ENCODE data around the gene MBD5.
"Not testable (repeated sequence)": the region's sequence is repeated elsewhere in the genome, so short reads cannot be mapped to it uniquely, and the experiment has no call there.

MBD5 gene

GRCh38 chr2:148021059-148021861 lies at the start of gene MBD5:
Gene MBD5, plus strand, starts transcription at chr2:148021091.
- in situ Hi-C loops (cut with HindIII; ENCODE audit: low pct_unique_long_range_greater_than_20kb, low sequenced_read_pairs): no loop called here
- DNase-seq (ENCODE audit: low read depth in 1 of 2, low spot score in 1 of 2): peak in 1 of 2 experiments; percentile 30
- TF ChIP-seq JUND (IDR thresholded peaks at IDR 0.05; ENCODE audit: low read depth): no peak

DNA sequence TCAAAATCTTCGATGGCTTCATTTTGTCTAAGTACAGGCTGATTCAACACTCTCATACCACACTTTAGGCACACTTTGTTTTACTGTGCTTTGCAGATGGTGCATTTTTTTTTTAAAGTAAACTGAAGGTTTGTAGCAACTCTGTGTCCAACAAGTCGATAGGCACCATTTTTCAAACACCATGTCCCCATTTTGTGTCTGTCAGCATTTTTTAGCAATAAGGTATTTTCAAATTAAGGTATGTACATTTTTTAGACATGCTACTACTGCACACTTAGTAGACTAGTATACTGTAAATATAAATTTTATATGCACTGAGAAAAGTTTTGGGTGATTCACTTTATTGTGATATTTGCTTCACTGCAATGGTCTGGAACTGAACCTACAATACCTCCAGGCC lies 44.8 kb upstream of the MBD5 start:
- TF ChIP-seq JUND (IDR thresholded peaks at IDR 0.05; ENCODE audit: low read depth): no peak
- in situ Hi-C loops (cut with HindIII; ENCODE audit: low pct_unique_long_range_greater_than_20kb, low sequenced_read_pairs): no loop called here
- no peak for DNase-seq (ENCODE audit: low read depth in 1 of 2, low spot score in 1 of 2)

GRCh38 chr2:147977679-147978078 lies 43.2 kb upstream of the MBD5 start:
- TF ChIP-seq JUND (IDR thresholded peaks at IDR 0.05; ENCODE audit: low read depth): no peak
- in situ Hi-C loops (cut with HindIII; ENCODE audit: low pct_unique_long_range_greater_than_20kb, low sequenced_read_pairs): no loop called here
- DNase-seq (ENCODE audit: low read depth in 1 of 2, low spot score in 1 of 2): no peak

- no peak for DNase-seq (ENCODE audit: low read depth in 1 of 2, low spot score in 1 of 2)
- in situ Hi-C loops (cut with HindIII; ENCODE audit: low pct_unique_long_range_greater_than_20kb, low sequenced_read_pairs): no loop called here
- TF ChIP-seq JUND (IDR thresholded peaks at IDR 0.05; ENCODE audit: low read depth): no peak
These were observed 39.9 kb upstream of the MBD5 start for GRCh38 chr2:147980940-147981528.

DNA sequence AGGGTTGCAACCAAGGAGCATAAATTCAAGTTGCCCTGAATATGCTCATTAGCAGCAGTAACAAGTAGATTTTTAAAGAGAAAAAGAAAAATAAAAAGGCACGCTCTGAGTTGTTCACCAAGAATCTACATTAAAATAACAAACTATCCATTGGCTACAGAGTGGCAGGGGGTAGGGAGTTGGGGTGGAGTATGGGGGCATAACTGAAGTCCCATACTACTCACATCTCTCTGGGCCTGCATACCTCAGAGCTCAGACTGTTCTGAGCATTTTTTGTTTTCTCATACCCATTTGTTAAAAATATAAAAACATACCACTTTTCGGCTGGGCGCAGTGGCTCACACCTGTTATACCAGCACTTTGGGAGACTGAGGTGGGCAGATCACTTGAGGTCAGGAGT lies 31.8 kb upstream of the MBD5 start:
- TF ChIP-seq JUND (IDR thresholded peaks at IDR 0.05; ENCODE audit: low read depth): no peak
- no peak for DNase-seq (ENCODE audit: low read depth in 1 of 2, low spot score in 1 of 2)
- in situ Hi-C loops (cut with HindIII; ENCODE audit: low pct_unique_long_range_greater_than_20kb, low sequenced_read_pairs): no loop called here

- peak; percentile 2 to 44 for DNase-seq (ENCODE audit: low read depth in 1 of 2, low spot score in 1 of 2)
- TF ChIP-seq JUND (IDR thresholded peaks at IDR 0.05; ENCODE audit: low read depth): no peak
- in situ Hi-C loops (cut with HindIII; ENCODE audit: low pct_unique_long_range_greater_than_20kb, low sequenced_read_pairs): no loop called here
These were observed 31.0 kb upstream of the MBD5 start for GRCh38 chr2:147989809-147990403.

DNA sequence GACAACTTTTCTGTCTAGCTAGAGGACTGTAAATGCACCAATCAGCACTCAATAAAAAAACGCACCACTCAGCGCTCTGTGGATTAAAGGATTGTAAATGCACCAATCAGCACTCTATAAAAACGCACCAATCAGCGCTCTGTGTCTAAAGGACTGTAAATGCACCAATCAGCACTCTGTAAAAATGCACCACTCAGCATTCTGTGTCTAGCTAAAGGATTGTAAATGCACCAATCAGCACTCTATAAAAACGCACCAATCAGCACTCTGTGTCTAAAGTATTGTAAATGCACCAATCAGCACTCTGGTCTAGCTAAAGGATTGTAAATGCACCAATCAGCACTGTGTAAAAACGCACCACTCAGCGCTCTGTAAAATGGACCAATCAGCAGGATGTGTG lies 25.9 kb upstream of the MBD5 start:
- DNase-seq (ENCODE audit: low read depth in 1 of 2, low spot score in 1 of 2); in situ Hi-C loops (cut with HindIII; ENCODE audit: low pct_unique_long_range_greater_than_20kb, low sequenced_read_pairs): not testable (repeated sequence)

GRCh38 chr2:147996828-147997227 lies 24.1 kb upstream of the MBD5 start:
- DNase-seq (ENCODE audit: low read depth in 1 of 2, low spot score in 1 of 2): no peak
- no peak for TF ChIP-seq JUND (IDR thresholded peaks at IDR 0.05; ENCODE audit: low read depth)
- in situ Hi-C loops (cut with HindIII; ENCODE audit: low pct_unique_long_range_greater_than_20kb, low sequenced_read_pairs): no loop called here

DNA sequence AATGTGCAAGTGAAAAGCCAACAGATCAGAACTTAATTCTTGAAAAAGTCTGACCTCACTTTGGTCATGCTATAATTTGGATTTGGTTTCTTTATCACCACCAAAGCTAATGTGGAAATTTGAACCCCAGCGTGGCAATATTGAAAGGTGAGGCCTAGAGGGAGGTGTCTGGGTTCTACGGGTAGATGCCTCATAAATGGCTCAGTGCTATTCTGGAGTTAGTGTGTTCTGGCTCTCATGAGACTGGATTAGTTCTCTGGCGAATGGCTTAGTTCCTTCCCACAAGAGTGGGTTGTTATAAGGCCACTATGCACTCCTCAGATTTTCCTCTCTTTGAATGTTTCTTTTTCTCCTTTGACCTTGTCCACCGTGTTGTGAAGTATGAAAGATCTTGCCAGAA lies 22.7 kb upstream of the MBD5 start:
- TF ChIP-seq JUND (IDR thresholded peaks at IDR 0.05; ENCODE audit: low read depth): no peak
- in situ Hi-C loops (cut with HindIII; ENCODE audit: low pct_unique_long_range_greater_than_20kb, low sequenced_read_pairs): no loop called here
- no peak for DNase-seq (ENCODE audit: low read depth in 1 of 2, low spot score in 1 of 2)

- in situ Hi-C loops (cut with HindIII; ENCODE audit: low pct_unique_long_range_greater_than_20kb, low sequenced_read_pairs): no loop called here
- TF ChIP-seq JUND (IDR thresholded peaks at IDR 0.05; ENCODE audit: low read depth): no peak
- no peak for DNase-seq (ENCODE audit: low read depth in 1 of 2, low spot score in 1 of 2)
These were observed 21.8 kb upstream of the MBD5 start for GRCh38 chr2:147999126-147999525.

GRCh38 chr2:148000095-148000494 lies 20.8 kb upstream of the MBD5 start:
- in situ Hi-C loops (cut with HindIII; ENCODE audit: low pct_unique_long_range_greater_than_20kb, low sequenced_read_pairs): no loop called here
- DNase-seq (ENCODE audit: low read depth in 1 of 2, low spot score in 1 of 2): no peak
- no peak for TF ChIP-seq JUND (IDR thresholded peaks at IDR 0.05; ENCODE audit: low read depth)

DNA sequence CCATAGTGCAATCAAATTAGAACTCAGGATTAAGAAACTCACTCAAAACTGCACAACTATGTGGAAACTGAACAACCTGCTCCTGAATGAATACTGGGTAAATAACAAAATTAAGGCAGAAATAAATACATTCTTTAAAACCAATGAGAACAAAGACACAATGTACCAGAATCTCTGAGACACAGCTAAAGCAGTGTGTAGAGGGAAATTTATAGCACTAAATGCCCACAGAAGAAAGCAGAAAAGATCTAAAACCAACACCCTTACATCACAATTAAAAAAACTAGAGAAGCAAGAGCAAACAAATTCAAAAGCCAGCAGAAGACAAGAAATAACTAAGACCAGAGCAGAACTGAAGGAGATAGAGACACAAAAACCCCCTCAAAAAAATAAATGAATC lies 18.5 kb upstream of the MBD5 start:
- in situ Hi-C loops (cut with HindIII; ENCODE audit: low pct_unique_long_range_greater_than_20kb, low sequenced_read_pairs); DNase-seq (ENCODE audit: low read depth in 1 of 2, low spot score in 1 of 2): not testable (repeated sequence)

GRCh38 chr2:148006249-148007007 lies 14.5 kb upstream of the MBD5 start:
- in situ Hi-C loops (cut with HindIII; ENCODE audit: low pct_unique_long_range_greater_than_20kb, low sequenced_read_pairs): no loop called here
- no peak for TF ChIP-seq JUND (IDR thresholded peaks at IDR 0.05; ENCODE audit: low read depth)
- no peak for DNase-seq (ENCODE audit: low read depth in 1 of 2, low spot score in 1 of 2)

All from T47D (cell line).